KBM-7 (cell line): ENCODE data around the gene MAOB.
"Not testable (repeated sequence)": the region's sequence is repeated elsewhere in the genome, so short reads cannot be mapped to it uniquely, and the experiment has no call there.

Source experiments
- DNase-seq: peaks from one replicate; pipeline ENCODE4 v3.0.0-alpha.2; 2015
- in situ Hi-C: fragments of 300-500 bp; cut with MboI; formaldehyde crosslinking; loops from 2 replicates; pipeline ENCODE4 v1.14.3; 2020; ENCODE audit warnings: low sequenced_read_pairs, low pct_unique_long_range_greater_than_20kb, mixed read lengths

MAOB gene

DNA sequence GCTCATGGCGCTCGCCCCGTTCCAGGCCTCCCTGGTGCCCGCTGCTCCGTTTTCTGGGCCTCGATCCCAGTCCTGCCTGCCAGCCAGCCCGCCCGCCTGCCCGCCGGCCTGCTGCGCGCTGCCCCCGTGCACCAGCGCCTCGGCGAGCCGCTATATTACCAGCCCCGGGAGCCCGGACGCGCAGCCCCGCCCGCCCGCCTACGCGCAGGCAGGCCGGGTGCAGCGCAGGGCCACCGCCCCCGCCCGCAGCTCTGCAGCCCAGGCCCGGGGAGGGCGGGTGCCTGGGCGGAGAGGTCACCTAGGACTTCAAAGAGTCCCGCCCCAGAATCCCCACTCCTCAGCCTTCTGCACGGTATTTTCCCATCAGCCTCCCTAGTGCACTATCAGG, at the start of gene MAOB:
Gene MAOB, minus strand, starts transcription at position 157 of the 388 bp plus-strand sequence. Its CDS starts 151 bp downstream, at position 6.
- no peak for DNase-seq
- in situ Hi-C loops: loop anchor here (25.0 kb wide), 1 partner anchor 95 kb away; no protein-coding TSS in a partner anchor

GRCh38 chrX:43922032-43922431, 39.8 kb upstream of the MAOB start:
- in situ Hi-C loops, DNase-seq: not testable (repeated sequence)

DNA sequence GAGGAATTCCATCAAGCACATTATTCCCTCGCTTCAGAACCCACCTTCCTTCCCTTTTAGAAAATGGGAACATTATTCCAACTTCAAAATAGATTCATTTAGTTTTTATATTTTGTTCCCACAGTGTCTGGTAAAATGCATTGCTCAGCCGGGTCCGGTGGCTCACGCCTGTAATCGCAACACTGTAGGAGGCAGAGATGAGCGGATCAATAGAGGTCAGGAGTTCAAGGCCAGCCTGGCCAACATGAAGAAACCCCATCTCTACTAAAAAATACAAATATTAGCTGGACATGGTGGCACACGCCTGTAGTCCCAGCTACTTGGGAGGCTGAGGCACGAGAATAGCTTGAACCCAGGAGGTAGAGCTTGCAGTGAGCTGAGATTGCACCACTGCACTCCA, 28.5 kb upstream of the MAOB start:
- in situ Hi-C loops: not testable (repeated sequence)

GRCh38 chrX:43910012-43910411, 27.8 kb upstream of the MAOB start:
- DNase-seq: no peak
- in situ Hi-C loops: no loop called here

More for the DNA sequence above, 28.5 kb upstream of the MAOB start:
- DNase-seq: not testable (repeated sequence)

DNA sequence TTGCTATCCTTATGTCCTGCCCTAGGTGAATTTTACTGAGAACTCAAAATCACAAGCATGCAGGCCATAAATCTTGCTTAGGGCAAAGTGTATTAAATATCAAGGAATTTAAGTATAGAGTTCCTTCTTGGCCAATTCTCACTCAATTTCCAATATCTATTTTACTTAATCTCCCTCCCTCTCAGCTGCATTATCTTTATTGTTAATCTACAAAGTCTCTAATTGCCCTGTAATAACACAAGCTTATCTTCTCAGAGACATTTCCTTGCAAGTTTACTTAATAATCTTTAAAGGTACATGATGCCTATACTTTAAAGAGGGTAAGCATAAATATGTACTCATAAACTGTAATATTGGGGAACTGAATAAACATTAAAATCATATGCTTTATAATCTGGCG, 26.9 kb upstream of the MAOB start:
- DNase-seq: no peak

GRCh38 chrX:43899878-43900815, 17.9 kb upstream of the MAOB start:
- in situ Hi-C loops: loop anchor here (25.0 kb wide), 1 partner anchor 113 kb away; no protein-coding TSS in a partner anchor
- DNase-seq: no peak

More for the DNA sequence above, 26.9 kb upstream of the MAOB start:
- in situ Hi-C loops: no loop called here

- no peak for DNase-seq
- in situ Hi-C loops: loop anchor here (25.0 kb wide), 1 partner anchor 111 kb away; no protein-coding TSS in a partner anchor
Observed at GRCh38 chrX:43898406-43899035, 16.3 kb upstream of the MAOB start.

- in situ Hi-C loops: loop anchor here (25.0 kb wide), 1 partner anchor 110 kb away; no protein-coding TSS in a partner anchor
Observed at GRCh38 chrX:43897290-43897689, 15.0 kb upstream of the MAOB start.

DNA sequence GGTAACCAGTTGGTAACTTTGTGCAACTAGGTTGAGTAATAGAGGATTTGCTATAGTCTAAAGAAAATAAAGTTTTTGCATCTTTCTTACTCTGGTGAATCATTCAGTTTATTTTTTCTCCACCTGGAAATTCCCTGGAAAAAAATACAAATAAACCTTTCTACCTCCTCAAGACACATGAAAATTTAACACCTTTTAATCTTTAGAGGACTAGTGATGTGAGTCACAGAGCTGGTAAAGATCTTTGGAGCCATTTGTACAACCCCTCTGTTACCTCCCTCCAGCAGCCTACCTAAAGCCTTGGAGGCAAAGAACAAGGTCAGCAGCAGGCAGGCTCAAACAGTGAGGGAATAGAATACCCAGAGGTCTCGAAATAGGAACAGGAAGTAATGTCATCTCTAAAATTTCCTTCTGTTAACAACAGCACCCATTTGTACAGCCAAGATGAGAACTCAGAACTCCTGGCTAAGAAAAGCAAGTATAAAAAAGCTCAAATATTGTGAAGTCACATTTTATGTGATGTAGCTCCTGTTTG, 10.2 kb upstream of the MAOB start:
- in situ Hi-C loops: loop anchor here (25.0 kb wide), 1 partner anchor 105 kb away; no protein-coding TSS in a partner anchor

More at GRCh38 chrX:43897290-43897689, 15.0 kb upstream of the MAOB start:
- DNase-seq: no peak

GRCh38 chrX:43885617-43886016, 3.4 kb upstream of the MAOB start:
- DNase-seq: no peak
- in situ Hi-C loops: loop anchor here (25.0 kb wide), 1 partner anchor 98 kb away; no protein-coding TSS in a partner anchor

More for the DNA sequence above, 10.2 kb upstream of the MAOB start:
- DNase-seq: no peak

DNA sequence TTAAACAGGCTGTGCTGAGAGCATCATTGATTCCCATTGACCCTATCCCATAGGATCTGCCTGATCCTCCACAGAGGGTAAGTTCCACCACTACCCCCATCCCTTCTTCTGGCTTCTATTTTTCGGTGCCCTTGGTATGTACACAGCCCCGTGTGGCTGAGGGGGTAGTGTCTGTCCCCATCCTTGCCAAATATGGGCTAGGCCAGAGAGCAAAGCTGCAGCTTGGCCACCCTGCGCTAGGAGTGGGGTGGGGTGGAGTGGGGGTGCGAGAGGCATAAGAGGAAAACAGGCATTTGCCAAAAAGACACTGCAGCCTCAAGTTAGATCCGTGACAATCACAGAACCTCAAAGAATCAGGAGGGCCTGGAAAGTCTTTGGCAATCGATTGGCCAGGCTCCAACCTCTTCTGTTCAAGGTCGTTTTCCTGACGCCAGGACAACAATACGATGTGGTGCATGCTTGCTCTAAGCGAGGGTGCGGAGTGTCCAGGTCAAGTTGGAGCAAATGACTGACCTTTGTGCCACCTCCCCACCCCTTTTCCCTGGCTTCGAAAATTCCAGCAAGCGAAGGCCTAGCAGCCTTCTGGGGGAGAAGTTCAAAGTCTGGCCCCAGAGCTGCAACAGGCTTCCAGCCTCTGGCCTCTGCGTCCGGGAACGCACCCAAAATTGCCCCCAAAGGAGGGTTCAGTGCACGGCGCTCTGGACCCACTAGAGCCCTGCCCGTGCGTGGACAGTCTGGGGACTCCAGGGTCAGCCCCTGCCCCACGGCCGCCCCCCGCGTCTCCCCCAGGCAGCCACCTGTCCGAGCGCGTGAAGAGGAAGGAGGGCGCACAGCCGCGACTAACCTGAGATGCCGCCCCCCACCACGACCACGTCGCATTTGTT, 598 bp downstream of the MAOB start:
- in situ Hi-C loops: loop anchor here (25.0 kb wide), 1 partner anchor 94 kb away; no protein-coding TSS in a partner anchor
- DNase-seq: no peak

GRCh38 chrX:43880425-43880824, 1.8 kb downstream of the MAOB start:
- in situ Hi-C loops: loop anchor here (25.0 kb wide), 1 partner anchor 93 kb away; no protein-coding TSS in a partner anchor
- DNase-seq: no peak

- in situ Hi-C loops: loop anchor here (25.0 kb wide), 1 partner anchor 92 kb away; no protein-coding TSS in a partner anchor
- no peak for DNase-seq
Observed at GRCh38 chrX:43878906-43879526, 3.2 kb downstream of the MAOB start.

- in situ Hi-C loops: loop anchor here (25.0 kb wide), 1 partner anchor 89 kb away; no protein-coding TSS in a partner anchor
- DNase-seq: no peak
Observed at GRCh38 chrX:43876680-43877079, 5.6 kb downstream of the MAOB start.

GRCh38 chrX:43870758-43871419, 11.4 kb downstream of the MAOB start:
- in situ Hi-C loops: no loop called here
- no peak for DNase-seq

- DNase-seq: no peak
- in situ Hi-C loops: no loop called here
Observed at GRCh38 chrX:43870011-43870410, 12.2 kb downstream of the MAOB start.

GRCh38 chrX:43868791-43869190, 13.5 kb downstream of the MAOB start:
- no peak for DNase-seq
- in situ Hi-C loops: no loop called here
